ENCODE results near the gene MFAP4.

DNA sequence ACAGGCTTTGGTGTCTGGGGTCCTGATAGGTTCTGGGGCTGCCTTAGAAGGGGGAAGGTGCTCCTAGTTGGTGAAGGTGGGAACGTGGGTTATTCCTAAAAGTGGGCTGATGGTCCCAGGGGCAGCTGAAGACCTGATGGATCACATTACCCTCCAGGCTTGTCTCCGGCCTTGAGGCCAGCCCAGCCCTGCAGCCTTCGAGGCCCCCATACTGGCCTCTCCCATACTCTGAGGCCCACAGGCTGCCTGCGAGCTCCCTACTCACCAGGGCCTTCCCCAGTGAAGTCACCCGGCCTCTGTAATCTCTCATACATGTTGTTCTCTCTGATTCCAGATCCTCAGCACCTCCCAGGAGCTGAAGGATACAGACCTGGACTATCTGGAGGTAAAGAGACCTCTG is 26.8 kb upstream of the MFAP4 start:
- TF ChIP-seq, protein P1, sequence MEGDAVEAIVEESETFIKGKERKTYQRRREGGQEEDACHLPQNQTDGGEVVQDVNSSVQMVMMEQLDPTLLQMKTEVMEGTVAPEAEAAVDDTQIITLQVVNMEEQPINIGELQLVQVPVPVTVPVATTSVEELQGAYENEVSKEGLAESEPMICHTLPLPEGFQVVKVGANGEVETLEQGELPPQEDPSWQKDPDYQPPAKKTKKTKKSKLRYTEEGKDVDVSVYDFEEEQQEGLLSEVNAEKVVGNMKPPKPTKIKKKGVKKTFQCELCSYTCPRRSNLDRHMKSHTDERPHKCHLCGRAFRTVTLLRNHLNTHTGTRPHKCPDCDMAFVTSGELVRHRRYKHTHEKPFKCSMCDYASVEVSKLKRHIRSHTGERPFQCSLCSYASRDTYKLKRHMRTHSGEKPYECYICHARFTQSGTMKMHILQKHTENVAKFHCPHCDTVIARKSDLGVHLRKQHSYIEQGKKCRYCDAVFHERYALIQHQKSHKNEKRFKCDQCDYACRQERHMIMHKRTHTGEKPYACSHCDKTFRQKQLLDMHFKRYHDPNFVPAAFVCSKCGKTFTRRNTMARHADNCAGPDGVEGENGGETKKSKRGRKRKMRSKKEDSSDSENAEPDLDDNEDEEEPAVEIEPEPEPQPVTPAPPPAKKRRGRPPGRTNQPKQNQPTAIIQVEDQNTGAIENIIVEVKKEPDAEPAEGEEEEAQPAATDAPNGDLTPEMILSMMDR (IDR thresholded peaks at IDR 0.05) = no peak
- no peak for TF ChIP-seq EP300 (IDR thresholded peaks at IDR 0.05)
